Liver (tissue), 9 donors: Measurements from ENCODE around the gene USP2. TPM values are rescaled to one million over a fixed set of nuclear protein-coding genes. Genes with fewer than 3 reads are reported as not detected.

Experiments used
- DNase-seq: peaks from one replicate; pipeline ENCODE4 v3.0.0-alpha.2; 2017; ENCODE audit warnings: low spot score
- H3K27ac ChIP-seq, 2 donors: one replicate each; pipeline ENCODE4 v1.7.0; 2013; ENCODE audit warnings: inconsistent platforms in 2 of 2, low read length in 2 of 2, control low read depth in 1 of 2, low read depth in 1 of 2, mild to moderate bottlenecking in 1 of 2
- H3K27me3 ChIP-seq, 4 donors: one replicate each; pipeline versions ENCODE4 v1.6.1 to v1.7.0; 2013; ENCODE audit warnings: low read length in 3 of 4, inconsistent platforms in 1 of 4, mild to moderate bottlenecking in 1 of 4, moderate library complexity in 1 of 4; ENCODE audit not compliant: control insufficient read depth in 4 of 4, insufficient read depth in 4 of 4
- H3K36me3 ChIP-seq, 4 donors: one replicate each; pipeline versions ENCODE4 v1.6.1 to v1.7.0; 2013; ENCODE audit warnings: low read length in 3 of 4, mild to moderate bottlenecking in 3 of 4, low read depth in 1 of 4, moderate library complexity in 1 of 4; ENCODE audit not compliant: control insufficient read depth in 4 of 4, insufficient read depth in 3 of 4
- H3K4me1 ChIP-seq, 4 donors: one replicate each; pipeline versions ENCODE4 v1.6.1 to v1.7.0; 2013; ENCODE audit warnings: low read length in 3 of 4, mild to moderate bottlenecking in 3 of 4, moderate library complexity in 1 of 4; ENCODE audit not compliant: control insufficient read depth in 4 of 4, insufficient read depth in 4 of 4
- H3K4me3 ChIP-seq, 3 donors: one replicate each; pipeline versions ENCODE4 v1.6.1 to v1.7.0; 2013; ENCODE audit warnings: low read length in 3 of 3, control low read depth in 1 of 3, low read depth in 1 of 3, mild to moderate bottlenecking in 1 of 3
- H3K9ac ChIP-seq, 2 donors: one replicate each; pipeline ENCODE4 v1.7.0; 2013; ENCODE audit warnings: low read length in 2 of 2, mild to moderate bottlenecking in 2 of 2, moderate library complexity in 2 of 2, control low read depth in 1 of 2, low read depth in 1 of 2
- H3K9me3 ChIP-seq, 4 donors: one replicate each; pipeline versions ENCODE4 v1.6.1 to v1.7.0; 2013; ENCODE audit warnings: low read length in 3 of 4; ENCODE audit not compliant: control insufficient read depth in 4 of 4
- EGR1 ChIP-seq, 2 donors: IDR thresholded peaks; 2 replicates each; pipeline ENCODE4 v1.6.1; 2016 to 2018; ENCODE audit warnings: antibody characterized with exemption in 2 of 2, low read depth in 2 of 2
- FOXA1 ChIP-seq: IDR thresholded peaks from 2 replicates; pipeline ENCODE4 v1.6.1; 2016; ENCODE audit warnings: antibody characterized with exemption
- FOXA2 ChIP-seq: IDR thresholded peaks from 2 replicates; pipeline ENCODE4 v1.6.1; 2016; ENCODE audit warnings: antibody characterized with exemption
- GABPA ChIP-seq, 2 donors: IDR thresholded peaks in 1 of 2; conservative IDR thresholded peaks in 1 of 2; 2 replicates each; pipeline ENCODE4 v1.6.1; 2016; ENCODE audit warnings: antibody characterized with exemption in 2 of 2, mild to moderate bottlenecking in 1 of 2, moderate library complexity in 1 of 2
- HNF4A ChIP-seq, 2 donors: conservative IDR thresholded peaks; 2 replicates each; pipeline ENCODE4 v1.6.1; 2016; ENCODE audit warnings: antibody characterized with exemption in 2 of 2, mild to moderate bottlenecking in 2 of 2
- HNF4G ChIP-seq: IDR thresholded peaks from 2 replicates; pipeline ENCODE4 v1.6.1; 2016; ENCODE audit warnings: antibody characterized with exemption
- NR2F2 ChIP-seq: IDR thresholded peaks from 2 replicates; pipeline ENCODE4 v1.6.1; 2016; ENCODE audit warnings: antibody characterized with exemption
- RAD21 ChIP-seq, 2 donors: IDR thresholded peaks; 2 replicates each; pipeline ENCODE4 v1.6.1; 2016; ENCODE audit warnings: antibody characterized with exemption in 2 of 2, mild to moderate bottlenecking in 2 of 2
- RXRA ChIP-seq, 2 donors: IDR thresholded peaks; 2 replicates each; pipeline ENCODE4 v1.6.1; 2017 to 2018; ENCODE audit warnings: antibody characterized with exemption in 2 of 2, mild to moderate bottlenecking in 1 of 2
- SP1 ChIP-seq: IDR thresholded peaks from 2 replicates; pipeline ENCODE4 v1.6.1; 2018; ENCODE audit warnings: antibody characterized with exemption, mild to moderate bottlenecking
- TAF1 ChIP-seq: conservative IDR thresholded peaks from 2 replicates; pipeline ENCODE4 v1.6.1; 2016; ENCODE audit warnings: antibody characterized with exemption, mild to moderate bottlenecking
- WGBS: extraction: QIAGEN DNeasy Blood & Tissue Kit; methylation state at CpG from one replicate; pipeline ENCODE4 v1.1.7; 2013; 5-methylcytosine and 5-hydroxymethylcytosine counted together
- polyA plus RNA-seq, 2 donors: library from polyadenylated mRNA; stranded (reverse) in 1 of 2; unstranded in 1 of 2; fragments of 200-250 nt in 1 of 2; fragments of >200 nt in 1 of 2; fragmentation: Nextera tagmentation in 1 of 2; extraction: Ambion mirVana in 1 of 2; gene quantifications; one replicate each; pipeline versions ENCODE4 v1.2.1 to v1.2.3, GENCODE V29; 2013 to 2015
- total RNA-seq, 2 donors: library from RNA; depleted of rRNA; stranded (reverse); fragments of >200 nt; gene quantifications; one replicate each; pipeline ENCODE4 v1.2.3, GENCODE V29; 2014
- TF ChIP-seq, protein P1 (sequence below): IDR thresholded peaks from 2 replicates; pipeline ENCODE4 v1.6.1; 2016; ENCODE audit warnings: antibody characterized with exemption
- TF ChIP-seq, protein P2 (sequence below): IDR thresholded peaks from 2 replicates; pipeline ENCODE4 v1.6.1; 2016; ENCODE audit warnings: antibody characterized with exemption, mild to moderate bottlenecking
- TF ChIP-seq, protein P3 (sequence below): IDR thresholded peaks from 2 replicates; pipeline ENCODE4 v1.6.1; 2016; ENCODE audit warnings: antibody characterized with exemption
- TF ChIP-seq, protein P4 (sequence below): fragments of 150-350 bp; IDR thresholded peaks from 2 replicates; pipeline ENCODE4 v1.5.1; 2017; ENCODE audit warnings: improper control_type of control experiment, low read depth, low read length; ENCODE audit not compliant: missing input control
- TF ChIP-seq, protein P5 (sequence below): IDR thresholded peaks from 2 replicates; pipeline ENCODE4 v1.6.1; 2016; ENCODE audit warnings: antibody characterized with exemption
- donor health status: healthy.
- donor health status: healthy.
- donor health status: healthy.
- donor health status: healthy.
- donor health status: healthy.

USP2 gene
- total and polyA plus RNA-seq, 4 donors = 0.65 to 4.4 (median 2.1) TPM

DNA sequence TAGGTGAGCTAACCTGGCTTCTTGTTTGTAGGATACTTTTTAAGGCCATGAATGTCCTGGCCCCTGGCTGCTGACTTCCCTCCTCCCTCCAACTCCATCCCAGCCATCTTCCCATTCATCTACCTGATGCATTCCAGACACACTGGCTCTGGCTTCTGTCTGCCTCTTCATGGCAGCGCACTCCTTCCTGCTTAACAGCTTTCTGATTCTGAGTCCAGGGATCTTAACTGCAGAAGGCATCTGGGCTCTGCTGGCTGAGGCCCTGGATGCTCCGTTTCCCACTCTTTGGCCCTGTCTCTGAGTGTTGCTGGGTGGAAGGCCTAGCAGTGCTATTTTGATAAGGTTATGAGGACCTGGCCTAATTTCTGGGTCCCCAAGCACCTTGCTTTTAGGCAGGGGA is 43.3 kb upstream of the USP2 start:
- Histone ChIP-seq H3K4me3 (no peak overlapping the region), H3K9me3 (no peaks in the 10 kb centered on the region), H3K27ac (no peak overlapping the region), H3K4me1 (peaks cover 0 to 4% (median under 1%) of the 10 kb centered on the region in 4 donors), H3K36me3 (no peaks in the 10 kb centered on the region), H3K27me3 (peaks cover 0 to 6% (median 1%) of the 10 kb centered on the region in 4 donors), H3K9ac (no peak overlapping the region)
- TF ChIP-seq, protein P1, sequence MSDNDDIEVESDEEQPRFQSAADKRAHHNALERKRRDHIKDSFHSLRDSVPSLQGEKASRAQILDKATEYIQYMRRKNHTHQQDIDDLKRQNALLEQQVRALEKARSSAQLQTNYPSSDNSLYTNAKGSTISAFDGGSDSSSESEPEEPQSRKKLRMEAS = no peak
- TF ChIP-seq HNF4G = no peak
- TF ChIP-seq EGR1 (IDR thresholded peaks at IDR 0.05; ENCODE audit: low read depth in 2 of 2) = no peak
- TF ChIP-seq, protein P2, sequence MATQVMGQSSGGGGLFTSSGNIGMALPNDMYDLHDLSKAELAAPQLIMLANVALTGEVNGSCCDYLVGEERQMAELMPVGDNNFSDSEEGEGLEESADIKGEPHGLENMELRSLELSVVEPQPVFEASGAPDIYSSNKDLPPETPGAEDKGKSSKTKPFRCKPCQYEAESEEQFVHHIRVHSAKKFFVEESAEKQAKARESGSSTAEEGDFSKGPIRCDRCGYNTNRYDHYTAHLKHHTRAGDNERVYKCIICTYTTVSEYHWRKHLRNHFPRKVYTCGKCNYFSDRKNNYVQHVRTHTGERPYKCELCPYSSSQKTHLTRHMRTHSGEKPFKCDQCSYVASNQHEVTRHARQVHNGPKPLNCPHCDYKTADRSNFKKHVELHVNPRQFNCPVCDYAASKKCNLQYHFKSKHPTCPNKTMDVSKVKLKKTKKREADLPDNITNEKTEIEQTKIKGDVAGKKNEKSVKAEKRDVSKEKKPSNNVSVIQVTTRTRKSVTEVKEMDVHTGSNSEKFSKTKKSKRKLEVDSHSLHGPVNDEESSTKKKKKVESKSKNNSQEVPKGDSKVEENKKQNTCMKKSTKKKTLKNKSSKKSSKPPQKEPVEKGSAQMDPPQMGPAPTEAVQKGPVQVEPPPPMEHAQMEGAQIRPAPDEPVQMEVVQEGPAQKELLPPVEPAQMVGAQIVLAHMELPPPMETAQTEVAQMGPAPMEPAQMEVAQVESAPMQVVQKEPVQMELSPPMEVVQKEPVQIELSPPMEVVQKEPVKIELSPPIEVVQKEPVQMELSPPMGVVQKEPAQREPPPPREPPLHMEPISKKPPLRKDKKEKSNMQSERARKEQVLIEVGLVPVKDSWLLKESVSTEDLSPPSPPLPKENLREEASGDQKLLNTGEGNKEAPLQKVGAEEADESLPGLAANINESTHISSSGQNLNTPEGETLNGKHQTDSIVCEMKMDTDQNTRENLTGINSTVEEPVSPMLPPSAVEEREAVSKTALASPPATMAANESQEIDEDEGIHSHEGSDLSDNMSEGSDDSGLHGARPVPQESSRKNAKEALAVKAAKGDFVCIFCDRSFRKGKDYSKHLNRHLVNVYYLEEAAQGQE = no peak
- TF ChIP-seq, protein P3, sequence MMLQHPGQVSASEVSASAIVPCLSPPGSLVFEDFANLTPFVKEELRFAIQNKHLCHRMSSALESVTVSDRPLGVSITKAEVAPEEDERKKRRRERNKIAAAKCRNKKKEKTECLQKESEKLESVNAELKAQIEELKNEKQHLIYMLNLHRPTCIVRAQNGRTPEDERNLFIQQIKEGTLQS = no peak
- no peak for TF ChIP-seq NR2F2
- TF ChIP-seq FOXA2 = no peak
- TF ChIP-seq, protein P4, sequence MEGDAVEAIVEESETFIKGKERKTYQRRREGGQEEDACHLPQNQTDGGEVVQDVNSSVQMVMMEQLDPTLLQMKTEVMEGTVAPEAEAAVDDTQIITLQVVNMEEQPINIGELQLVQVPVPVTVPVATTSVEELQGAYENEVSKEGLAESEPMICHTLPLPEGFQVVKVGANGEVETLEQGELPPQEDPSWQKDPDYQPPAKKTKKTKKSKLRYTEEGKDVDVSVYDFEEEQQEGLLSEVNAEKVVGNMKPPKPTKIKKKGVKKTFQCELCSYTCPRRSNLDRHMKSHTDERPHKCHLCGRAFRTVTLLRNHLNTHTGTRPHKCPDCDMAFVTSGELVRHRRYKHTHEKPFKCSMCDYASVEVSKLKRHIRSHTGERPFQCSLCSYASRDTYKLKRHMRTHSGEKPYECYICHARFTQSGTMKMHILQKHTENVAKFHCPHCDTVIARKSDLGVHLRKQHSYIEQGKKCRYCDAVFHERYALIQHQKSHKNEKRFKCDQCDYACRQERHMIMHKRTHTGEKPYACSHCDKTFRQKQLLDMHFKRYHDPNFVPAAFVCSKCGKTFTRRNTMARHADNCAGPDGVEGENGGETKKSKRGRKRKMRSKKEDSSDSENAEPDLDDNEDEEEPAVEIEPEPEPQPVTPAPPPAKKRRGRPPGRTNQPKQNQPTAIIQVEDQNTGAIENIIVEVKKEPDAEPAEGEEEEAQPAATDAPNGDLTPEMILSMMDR = no peak
- TF ChIP-seq RXRA (IDR thresholded peaks at IDR 0.05) = no peak
- no peak for TF ChIP-seq GABPA (IDR thresholded peaks at IDR 0.05 in 1 of 2, conservative IDR thresholded peaks at IDR 0.05 in 1 of 2)
- no peak for TF ChIP-seq RAD21 (IDR thresholded peaks at IDR 0.05)
- TF ChIP-seq TAF1 = no peak
- TF ChIP-seq HNF4A (conservative IDR thresholded peaks at IDR 0.05) = no peak
- TF ChIP-seq, protein P5, sequence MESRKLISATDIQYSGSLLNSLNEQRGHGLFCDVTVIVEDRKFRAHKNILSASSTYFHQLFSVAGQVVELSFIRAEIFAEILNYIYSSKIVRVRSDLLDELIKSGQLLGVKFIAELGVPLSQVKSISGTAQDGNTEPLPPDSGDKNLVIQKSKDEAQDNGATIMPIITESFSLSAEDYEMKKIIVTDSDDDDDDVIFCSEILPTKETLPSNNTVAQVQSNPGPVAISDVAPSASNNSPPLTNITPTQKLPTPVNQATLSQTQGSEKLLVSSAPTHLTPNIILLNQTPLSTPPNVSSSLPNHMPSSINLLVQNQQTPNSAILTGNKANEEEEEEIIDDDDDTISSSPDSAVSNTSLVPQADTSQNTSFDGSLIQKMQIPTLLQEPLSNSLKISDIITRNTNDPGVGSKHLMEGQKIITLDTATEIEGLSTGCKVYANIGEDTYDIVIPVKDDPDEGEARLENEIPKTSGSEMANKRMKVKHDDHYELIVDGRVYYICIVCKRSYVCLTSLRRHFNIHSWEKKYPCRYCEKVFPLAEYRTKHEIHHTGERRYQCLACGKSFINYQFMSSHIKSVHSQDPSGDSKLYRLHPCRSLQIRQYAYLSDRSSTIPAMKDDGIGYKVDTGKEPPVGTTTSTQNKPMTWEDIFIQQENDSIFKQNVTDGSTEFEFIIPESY = no peak
- no peak for DNase-seq
- WGBS = 93% methylated on average over 2 of the region's 2 CpGs

DNA sequence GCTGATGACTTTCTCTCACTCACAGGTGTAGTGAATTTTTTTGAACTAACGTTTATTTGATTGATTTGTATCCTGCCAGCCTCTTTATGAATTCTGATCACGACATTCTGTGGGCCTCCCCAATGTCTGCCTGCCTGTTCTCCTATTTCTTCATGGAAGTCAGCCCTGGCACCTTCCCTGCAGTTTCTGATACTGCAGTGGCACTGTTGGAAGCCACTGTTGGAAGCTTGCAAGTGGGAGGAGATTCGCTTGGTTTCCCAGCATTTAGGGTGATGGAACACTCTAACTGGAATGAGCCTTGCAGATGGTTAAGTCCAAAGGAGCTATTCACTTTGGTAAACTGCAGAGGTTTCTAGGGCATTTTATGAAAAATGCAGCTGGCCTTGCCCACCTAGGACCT is 42.8 kb upstream of the USP2 start:
- Histone ChIP-seq H3K9ac (no peak overlapping the region), H3K4me1 (peaks cover 0 to 4% (median under 1%) of the 10 kb centered on the region in 4 donors), H3K4me3 (no peak overlapping the region), H3K27ac (no peak overlapping the region), H3K36me3 (no peaks in the 10 kb centered on the region), H3K27me3 (peaks cover 0 to 6% (median 1%) of the 10 kb centered on the region in 4 donors), H3K9me3 (no peaks in the 10 kb centered on the region)
- WGBS = 81% methylated on average over 3 of the region's 3 CpGs
- no peak for DNase-seq
- no peak for TF ChIP-seq FOXA2
- TF ChIP-seq, protein P5 = no peak
- no peak for TF ChIP-seq SP1
- TF ChIP-seq, protein P2 = no peak
- no peak for TF ChIP-seq GABPA (IDR thresholded peaks at IDR 0.05 in 1 of 2, conservative IDR thresholded peaks at IDR 0.05 in 1 of 2)
- TF ChIP-seq, protein P3 = no peak
- TF ChIP-seq EGR1 (IDR thresholded peaks at IDR 0.05; ENCODE audit: low read depth in 2 of 2) = no peak
- no peak for TF ChIP-seq HNF4A (conservative IDR thresholded peaks at IDR 0.05)
- no peak for TF ChIP-seq RAD21 (IDR thresholded peaks at IDR 0.05)
- no peak for TF ChIP-seq FOXA1
- TF ChIP-seq, protein P1 = no peak
- TF ChIP-seq RXRA (IDR thresholded peaks at IDR 0.05) = no peak
- no peak for TF ChIP-seq HNF4G
